Choroid plexus epithelial cell (primary cell): Measurements from ENCODE around the gene LYPD1.

ENCODE experiments used
- DNase-seq: peaks from one replicate; pipeline ENCODE4 v3.0.0-alpha.2; 2010; ENCODE audit warnings: low read depth
- H3K4me3 ChIP-seq: 2 replicates; pipeline ENCODE4 v1.5.1; 2011; ENCODE audit warnings: low read depth, mild to moderate bottlenecking, control low read depth, low read length, moderate library complexity
- CTCF ChIP-seq: conservative IDR thresholded peaks from 2 replicates; pipeline ENCODE4 v1.5.1; 2011; ENCODE audit warnings: low read depth, mild to moderate bottlenecking, control low read depth, inconsistent platforms, low read length, moderate library complexity

Gene LYPD1

GRCh38 chr2:132678483-132678882 lies 8.5 kb upstream of the LYPD1 start:
- no peak for TF ChIP-seq CTCF

GRCh38 chr2:132677661-132678060 lies 7.7 kb upstream of the LYPD1 start:
- no peak for DNase-seq
- no peak overlapping the region for H3K4me3 ChIP-seq
- TF ChIP-seq CTCF: no peak

More at GRCh38 chr2:132678483-132678882, 8.5 kb upstream of the LYPD1 start:
- no peak for DNase-seq
- H3K4me3 ChIP-seq: no peak overlapping the region

- no peak for DNase-seq
- no peak overlapping the region for H3K4me3 ChIP-seq
- TF ChIP-seq CTCF: no peak
Measured at GRCh38 chr2:132676999-132677398, 7.0 kb upstream of the LYPD1 start.

GRCh38 chr2:132671151-132671835 lies 1.3 kb upstream of the LYPD1 start:
- H3K4me3 ChIP-seq: peak overlapping the region; percentile 50
- peak; percentile 87 for DNase-seq
- no peak for TF ChIP-seq CTCF

GRCh38 chr2:132670496-132671150 lies 618 bp upstream of the LYPD1 start:
- peak; percentile 35 for DNase-seq
- H3K4me3 ChIP-seq: peak overlapping the region; percentile 50
- no peak for TF ChIP-seq CTCF

GRCh38 chr2:132668987-132669907 lies 758 bp downstream of the LYPD1 start:
- no peak for TF ChIP-seq CTCF
- no peak for DNase-seq
- peak overlapping the region; percentile 50 for H3K4me3 ChIP-seq
